Measurements from ENCODE around the gene LMBR1L. TPM values are rescaled to one million over a fixed set of nuclear protein-coding genes. Genes with fewer than 3 reads are reported as not detected.

LMBR1L gene
- total RNA-seq (2021): 47.2 and 55.7 TPM in 2 replicates
- Bru-seq, nascent RNA: percentile 58 among the genes with signal in this experiment
- percentile 75 among the genes with signal in this experiment for BruChase-seq, experiment 1, labeled RNA remaining after a 2-hour chase
- percentile 63 among the genes with signal in this experiment for BruChase-seq, experiment 2, labeled RNA remaining after a 6-hour chase
- long read RNA-seq, partial matches to known transcripts: 1 of 3 reads
- long read RNA-seq, other reads (novel, unspliced or antisense): 2 of 3 reads

GRCh38 chr12:49110464-49111155 is at the start of gene LMBR1L:
Gene LMBR1L, minus strand, starts transcription at chr12:49110847. Its CDS starts 292 bp downstream, at chr12:49110555.
- peak within 1 kb of the TSS; percentile 81 for H3K27ac ChIP-seq (ENCODE audit: low read depth, low read length, poor library complexity, severe bottlenecking)
- H3K4me3 ChIP-seq (ENCODE audit: low read depth, low read length, poor library complexity, severe bottlenecking): peak within 1 kb of the TSS; percentile 95
- H3K9me3 ChIP-seq (ENCODE audit: low read depth, low read length, poor library complexity, severe bottlenecking): no peaks in the 10 kb centered on the region
- peaks cover 8% of the 10 kb centered on the region for H3K4me1 ChIP-seq (ENCODE audit: insufficient read depth, low read length, poor library complexity, severe bottlenecking)
- H3K27me3 ChIP-seq (replicated peaks; ENCODE audit: insufficient read depth, low read depth, low read length, poor library complexity): no peaks in the 10 kb centered on the region
- BruUV-seq (replicated peaks): no TSS peak
- DNase-seq (ENCODE audit: low spot score): peak; percentile 99
- no peaks in the 10 kb centered on the region for H3K36me3 ChIP-seq (ENCODE audit: insufficient read depth, low read length, poor library complexity, severe bottlenecking)
- TF ChIP-seq CTCF (conservative IDR thresholded peaks at IDR 0.05; ENCODE audit: low read depth, low read length): peak; percentile 49; the same call in 1 of the 2 replicates
- TF ChIP-seq EZH2 (IDR thresholded peaks at IDR 0.05; ENCODE audit: borderline replicate concordance, low read depth, low read length, poor library complexity, severe bottlenecking): no peak
- intact Hi-C loops (cut with micrococcal nuclease; ENCODE audit: unreplicated experiment): loop anchor here (5.0 kb wide), 1 partner anchor 98 kb away; no protein-coding TSS in a partner anchor
- CTCF ChIA-PET: interaction anchor here (1.3 to 3.2 kb wide), 2 partner anchors 12 to 22 kb away, joined by 10 to 19 read pairs; no protein-coding TSS in a partner anchor
- POLR2A ChIA-PET (ENCODE audit: low non-redundant PET): interaction anchor here (0.5 to 0.7 kb wide), 2 partner anchors 19 to 130 kb away, joined by 3 to 4 read pairs; no protein-coding TSS in a partner anchor

- BruUV-seq (replicated peaks): no TSS peak
- Histone ChIP-seq H3K27me3 (replicated peaks; ENCODE audit: insufficient read depth, low read depth, low read length, poor library complexity) (no peaks in the 10 kb centered on the region), H3K27ac (ENCODE audit: low read depth, low read length, poor library complexity, severe bottlenecking) (no peak overlapping the region), H3K4me3 (ENCODE audit: low read depth, low read length, poor library complexity, severe bottlenecking) (no peak overlapping the region), H3K9me3 (ENCODE audit: low read depth, low read length, poor library complexity, severe bottlenecking) (no peaks in the 10 kb centered on the region), H3K4me1 (ENCODE audit: insufficient read depth, low read length, poor library complexity, severe bottlenecking) (peaks cover 8% of the 10 kb centered on the region), H3K36me3 (ENCODE audit: insufficient read depth, low read length, poor library complexity, severe bottlenecking) (no peaks in the 10 kb centered on the region)
- DNase-seq (ENCODE audit: low spot score): no peak
- ChIA-PET CTCF (no interaction called here), POLR2A (ENCODE audit: low non-redundant PET) (no interaction called here)
- TF ChIP-seq EZH2 (IDR thresholded peaks at IDR 0.05; ENCODE audit: borderline replicate concordance, low read depth, low read length, poor library complexity, severe bottlenecking): no peak
- no peak for TF ChIP-seq CTCF (conservative IDR thresholded peaks at IDR 0.05; ENCODE audit: low read depth, low read length)
- intact Hi-C loops (cut with micrococcal nuclease; ENCODE audit: unreplicated experiment): no loop called here
Measured at GRCh38 chr12:49160399-49160798, 49.8 kb upstream of the LMBR1L start.

- H3K4me3 ChIP-seq (ENCODE audit: low read depth, low read length, poor library complexity, severe bottlenecking): no peak overlapping the region
- ChIA-PET CTCF (no interaction called here), POLR2A (ENCODE audit: low non-redundant PET) (interaction anchor here (0.7 kb wide), 1 partner anchor 34 kb away, joined by 16 read pairs; no protein-coding TSS in a partner anchor)
- no TSS peak for BruUV-seq (replicated peaks)
- intact Hi-C loops (cut with micrococcal nuclease; ENCODE audit: unreplicated experiment): no loop called here
- no peak overlapping the region for H3K27ac ChIP-seq (ENCODE audit: low read depth, low read length, poor library complexity, severe bottlenecking)
- H3K27me3 ChIP-seq (replicated peaks; ENCODE audit: insufficient read depth, low read depth, low read length, poor library complexity): no peaks in the 10 kb centered on the region
- H3K9me3 ChIP-seq (ENCODE audit: low read depth, low read length, poor library complexity, severe bottlenecking): no peaks in the 10 kb centered on the region
- DNase-seq (ENCODE audit: low spot score): no peak
- H3K36me3 ChIP-seq (ENCODE audit: insufficient read depth, low read length, poor library complexity, severe bottlenecking): no peaks in the 10 kb centered on the region
- TF ChIP-seq CTCF (conservative IDR thresholded peaks at IDR 0.05; ENCODE audit: low read depth, low read length) (no peak), EZH2 (IDR thresholded peaks at IDR 0.05; ENCODE audit: borderline replicate concordance, low read depth, low read length, poor library complexity, severe bottlenecking) (no peak)
- no peaks in the 10 kb centered on the region for H3K4me1 ChIP-seq (ENCODE audit: insufficient read depth, low read length, poor library complexity, severe bottlenecking)
Measured at GRCh38 chr12:49154221-49154620, 43.6 kb upstream of the LMBR1L start.

Data from A673 (cell line).